NK-92 (cell line): Measurements from ENCODE around the gene SCAF4.
"Not testable (repeated sequence)": the region's sequence is repeated elsewhere in the genome, so short reads cannot be mapped to it uniquely, and the experiment has no call there.

ENCODE experiments used
- DNase-seq: peaks from one replicate; lab custom pipeline; 2025; ENCODE audit not compliant: unreplicated experiment; lab: John Stamatoyannopoulos, UW

Gene SCAF4, protein sequence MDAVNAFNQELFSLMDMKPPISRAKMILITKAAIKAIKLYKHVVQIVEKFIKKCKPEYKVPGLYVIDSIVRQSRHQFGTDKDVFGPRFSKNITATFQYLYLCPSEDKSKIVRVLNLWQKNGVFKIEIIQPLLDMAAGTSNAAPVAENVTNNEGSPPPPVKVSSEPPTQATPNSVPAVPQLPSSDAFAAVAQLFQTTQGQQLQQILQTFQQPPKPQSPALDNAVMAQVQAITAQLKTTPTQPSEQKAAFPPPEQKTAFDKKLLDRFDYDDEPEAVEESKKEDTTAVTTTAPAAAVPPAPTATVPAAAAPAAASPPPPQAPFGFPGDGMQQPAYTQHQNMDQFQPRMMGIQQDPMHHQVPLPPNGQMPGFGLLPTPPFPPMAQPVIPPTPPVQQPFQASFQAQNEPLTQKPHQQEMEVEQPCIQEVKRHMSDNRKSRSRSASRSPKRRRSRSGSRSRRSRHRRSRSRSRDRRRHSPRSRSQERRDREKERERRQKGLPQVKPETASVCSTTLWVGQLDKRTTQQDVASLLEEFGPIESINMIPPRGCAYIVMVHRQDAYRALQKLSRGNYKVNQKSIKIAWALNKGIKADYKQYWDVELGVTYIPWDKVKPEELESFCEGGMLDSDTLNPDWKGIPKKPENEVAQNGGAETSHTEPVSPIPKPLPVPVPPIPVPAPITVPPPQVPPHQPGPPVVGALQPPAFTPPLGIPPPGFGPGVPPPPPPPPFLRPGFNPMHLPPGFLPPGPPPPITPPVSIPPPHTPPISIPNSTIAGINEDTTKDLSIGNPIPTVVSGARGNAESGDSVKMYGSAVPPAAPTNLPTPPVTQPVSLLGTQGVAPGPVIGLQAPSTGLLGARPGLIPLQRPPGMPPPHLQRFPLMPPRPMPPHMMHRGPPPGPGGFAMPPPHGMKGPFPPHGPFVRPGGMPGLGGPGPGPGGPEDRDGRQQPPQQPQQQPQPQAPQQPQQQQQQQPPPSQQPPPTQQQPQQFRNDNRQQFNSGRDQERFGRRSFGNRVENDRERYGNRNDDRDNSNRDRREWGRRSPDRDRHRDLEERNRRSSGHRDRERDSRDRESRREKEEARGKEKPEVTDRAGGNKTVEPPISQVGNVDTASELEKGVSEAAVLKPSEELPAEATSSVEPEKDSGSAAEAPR

DNA sequence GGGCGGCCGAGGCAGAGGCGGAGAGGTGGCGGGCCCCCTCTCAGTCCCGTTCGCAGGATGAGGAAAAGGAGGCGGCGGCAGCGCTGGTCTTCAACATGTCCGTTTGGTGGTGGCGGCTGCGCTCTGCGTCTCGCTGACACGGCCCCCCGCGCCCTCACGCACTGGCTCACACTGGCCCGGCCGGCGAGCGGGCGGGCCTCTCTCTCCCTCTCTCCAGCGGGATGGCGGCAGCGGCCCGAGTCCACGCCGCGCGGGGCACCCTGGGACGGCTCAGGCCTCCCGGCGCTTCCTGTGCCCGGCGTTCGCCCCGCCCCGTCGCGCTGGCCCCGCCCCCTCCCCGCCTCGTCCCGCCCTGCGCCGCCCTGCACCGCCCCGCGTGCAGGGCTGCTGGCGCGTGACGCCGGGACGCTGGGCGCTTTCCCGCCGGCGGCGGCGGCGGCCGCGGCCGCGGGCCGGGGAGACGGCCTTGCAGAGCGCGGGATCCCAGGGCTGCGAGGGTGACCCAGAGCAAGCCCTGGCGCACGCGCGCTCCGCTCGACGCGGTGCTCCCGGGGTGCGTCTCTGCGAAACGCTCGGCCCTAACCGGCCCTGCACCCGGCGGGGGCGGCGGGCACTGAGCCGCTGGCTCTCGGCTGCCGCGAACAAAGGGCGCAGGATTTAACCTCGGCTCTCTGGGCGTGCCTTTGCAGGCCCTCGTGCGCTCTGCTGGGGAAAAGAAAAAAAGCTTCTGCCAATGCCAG is at the start of gene SCAF4:
Gene SCAF4, minus strand, starts transcription at position 262 of the 740 bp plus-strand sequence. CDS start 426 bp downstream, outside the sequence.
- no peak for DNase-seq

DNA sequence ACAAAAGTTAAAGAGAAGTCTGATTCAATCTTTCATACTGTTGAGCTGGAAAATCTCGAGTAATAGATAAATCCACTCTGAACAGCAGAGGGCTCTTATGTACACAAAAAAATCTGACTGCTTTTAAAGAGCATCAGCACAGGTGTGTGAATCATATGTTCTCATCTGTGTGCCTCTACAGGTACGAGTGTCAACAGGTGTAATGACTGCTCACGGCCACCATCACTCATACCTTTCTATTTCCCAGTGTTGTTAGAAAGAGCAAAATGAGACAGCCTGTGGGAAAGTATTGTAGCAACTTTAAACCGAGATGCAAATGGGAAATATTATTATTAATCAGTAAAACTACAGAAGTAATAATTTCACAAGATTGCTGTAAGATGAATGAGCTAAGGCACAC is 49.0 kb upstream of the SCAF4 start:
- DNase-seq: no peak

DNA sequence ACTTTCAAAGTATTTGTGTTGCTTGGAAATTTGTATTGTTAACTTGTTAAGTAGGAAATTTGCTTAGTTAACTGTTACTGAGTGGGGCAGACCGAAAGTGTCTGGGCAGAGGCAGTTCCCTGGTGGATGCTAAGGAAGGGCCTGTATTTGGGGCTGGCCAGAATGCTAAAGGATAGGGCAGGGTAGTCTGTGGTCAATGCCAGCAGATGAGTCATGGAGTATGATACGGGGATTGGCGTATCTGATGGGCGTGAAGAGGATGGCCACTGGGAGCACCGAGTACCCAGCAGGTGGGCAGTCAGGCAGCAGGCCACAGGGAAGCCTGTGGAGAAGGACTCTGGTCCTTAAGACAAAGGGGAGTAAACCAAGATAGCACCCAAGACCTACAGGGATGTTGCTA is 46.6 kb upstream of the SCAF4 start:
- no peak for DNase-seq

DNA sequence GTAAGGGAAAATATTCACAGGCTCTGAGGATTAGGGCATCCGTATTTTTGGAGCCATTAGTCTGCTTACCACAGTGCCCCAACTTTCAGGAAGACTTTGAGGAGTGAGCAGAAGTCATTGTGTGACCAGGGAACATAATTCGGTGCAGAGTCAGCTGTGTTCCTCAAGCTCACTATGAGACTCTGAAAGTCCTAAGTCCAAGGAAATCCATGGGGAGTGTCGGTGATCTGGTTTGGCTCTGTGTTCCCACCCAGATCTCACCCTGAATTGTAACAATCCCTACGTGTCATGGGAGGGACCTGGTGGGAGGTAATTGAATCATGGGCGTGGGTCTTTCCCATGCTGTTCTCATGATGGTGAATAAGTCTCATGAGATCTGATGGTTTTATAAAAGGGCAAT is 45.9 kb upstream of the SCAF4 start:
- no peak for DNase-seq

DNA sequence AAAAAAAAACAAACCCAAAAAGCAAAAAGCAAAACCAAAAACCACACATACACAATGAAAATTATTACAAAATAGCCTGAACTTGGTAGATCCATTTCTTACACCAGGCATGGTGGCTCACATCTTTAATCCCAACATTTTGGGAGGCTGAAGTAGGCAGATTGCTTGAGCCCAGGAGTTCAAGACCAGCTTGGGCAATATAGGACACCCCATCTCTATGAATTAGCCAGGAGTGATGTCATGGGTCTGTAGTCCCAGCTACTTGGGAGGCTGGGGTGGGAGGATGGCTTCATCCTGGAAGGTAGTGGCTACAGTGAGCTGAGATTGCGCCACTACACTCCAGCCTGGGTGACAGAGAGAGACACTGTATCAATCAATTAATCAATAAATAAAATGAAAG is 42.1 kb upstream of the SCAF4 start:
- no peak for DNase-seq

DNA sequence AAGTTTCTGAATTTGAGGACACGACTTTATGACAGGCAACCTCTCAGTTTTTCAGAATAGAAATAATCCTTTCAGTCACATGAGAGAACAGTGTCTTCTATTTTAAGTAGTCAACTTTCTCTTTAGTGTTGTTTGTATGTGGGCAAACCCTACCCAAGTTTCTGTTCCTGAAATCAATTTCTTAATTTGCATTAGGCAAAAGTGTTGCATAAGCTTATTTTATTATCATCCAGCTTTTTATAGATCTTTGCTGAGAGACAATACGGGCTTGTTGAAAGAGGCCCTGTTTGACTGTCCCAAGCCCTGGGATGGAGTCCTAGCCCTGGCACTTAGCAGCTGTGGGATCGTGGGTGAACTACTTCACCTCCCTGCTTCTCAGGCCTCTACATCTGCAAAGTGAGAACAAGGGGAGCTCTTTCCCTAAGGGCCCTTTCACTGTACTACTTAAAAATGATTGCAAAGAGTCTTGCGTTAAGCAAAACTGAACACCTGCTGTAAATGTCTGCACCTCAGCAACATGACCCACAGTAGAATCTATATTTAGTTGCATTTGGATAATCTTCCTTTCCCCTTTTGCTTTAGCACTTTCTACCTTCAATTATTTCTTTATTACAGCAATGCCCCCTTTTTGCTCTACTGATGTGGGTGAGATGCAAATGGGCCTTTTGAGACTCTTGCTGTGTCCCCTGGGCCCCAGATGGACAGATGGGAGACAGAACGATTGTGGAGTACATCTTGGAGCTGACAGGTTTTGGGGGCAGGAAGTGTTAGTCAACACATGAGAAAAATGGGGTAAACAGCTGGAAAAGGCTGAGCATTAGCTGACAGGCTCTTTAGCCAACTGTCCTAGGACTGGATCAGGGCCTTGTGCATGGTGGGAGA is 41.0 kb upstream of the SCAF4 start:
- no peak for DNase-seq

DNA sequence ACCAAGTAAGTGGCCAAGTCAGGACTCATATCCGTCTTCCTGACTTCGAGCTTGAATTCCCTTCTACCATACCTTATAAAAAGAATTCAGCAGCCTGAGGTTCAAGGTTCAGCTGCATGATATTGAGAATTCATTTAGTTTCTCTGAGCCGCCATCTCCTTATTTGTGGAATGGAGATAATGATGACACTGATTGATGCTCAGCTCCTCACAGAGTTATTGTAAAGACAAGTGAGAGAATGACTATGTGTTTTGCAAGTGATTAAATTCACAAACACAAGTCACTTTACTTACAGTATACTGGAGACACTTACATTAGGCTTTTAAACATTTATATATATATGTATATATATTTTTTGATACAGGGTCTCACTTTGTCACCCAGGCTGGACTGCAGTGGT is 39.8 kb upstream of the SCAF4 start:
- DNase-seq: no peak

DNA sequence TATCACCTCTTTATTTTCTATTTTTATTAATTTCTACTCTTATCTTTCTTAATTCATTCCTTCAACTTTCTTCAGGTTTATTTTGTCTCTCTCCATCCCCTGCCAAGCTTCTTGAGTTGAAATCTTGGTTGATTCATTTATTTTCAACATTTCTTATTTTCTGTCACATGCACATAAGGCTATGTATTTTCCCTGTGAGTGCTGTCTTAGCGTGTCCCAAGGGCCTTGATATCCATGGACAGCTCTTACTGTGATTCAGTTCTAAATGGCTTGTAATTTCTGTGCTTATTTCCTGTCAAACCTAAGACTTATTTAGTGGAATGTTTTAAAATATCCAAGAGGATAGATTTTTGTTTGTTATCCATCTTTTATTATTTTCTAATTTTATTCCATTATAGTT is 36.8 kb upstream of the SCAF4 start:
- DNase-seq: no peak

DNA sequence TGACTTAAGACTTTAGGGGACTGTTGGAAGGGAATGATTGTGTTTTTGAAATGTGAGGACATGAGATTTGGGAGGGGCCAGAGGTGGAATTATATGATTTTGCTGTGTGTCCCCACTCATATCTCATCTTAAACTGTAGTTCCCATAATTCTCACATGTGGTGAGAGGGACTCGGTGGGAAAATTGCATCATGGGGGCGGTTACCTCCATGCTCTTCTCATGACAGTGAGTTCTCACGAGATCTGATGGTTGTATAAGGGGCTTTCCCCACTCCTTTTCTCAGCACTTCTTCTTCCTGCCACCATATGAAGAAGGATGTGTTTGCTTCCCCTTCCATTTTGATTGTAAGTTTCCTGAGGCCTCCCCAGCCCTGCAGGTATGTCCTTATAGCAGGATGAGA is 35.0 kb upstream of the SCAF4 start:
- DNase-seq: no peak

DNA sequence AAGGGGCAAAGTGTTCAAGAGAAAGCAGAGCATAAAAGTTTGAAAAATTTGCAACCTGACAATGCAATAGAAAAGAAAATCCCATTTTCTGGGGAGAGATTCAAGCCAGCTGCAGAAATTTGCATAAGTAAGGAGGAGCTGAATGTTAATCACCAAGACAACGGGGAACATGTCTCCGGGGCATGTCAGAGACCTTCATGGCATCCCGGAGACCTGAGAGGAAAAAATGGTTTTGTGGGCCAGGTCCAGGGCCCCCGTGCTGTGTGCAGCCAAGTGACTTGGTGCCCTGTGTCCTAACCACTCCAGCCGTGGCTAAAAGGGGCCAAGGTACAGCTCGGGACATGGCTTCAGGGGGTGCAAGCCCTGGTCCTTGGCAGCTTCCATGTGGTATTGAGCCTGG is 33.9 kb upstream of the SCAF4 start:
- DNase-seq: not testable (repeated sequence)

DNA sequence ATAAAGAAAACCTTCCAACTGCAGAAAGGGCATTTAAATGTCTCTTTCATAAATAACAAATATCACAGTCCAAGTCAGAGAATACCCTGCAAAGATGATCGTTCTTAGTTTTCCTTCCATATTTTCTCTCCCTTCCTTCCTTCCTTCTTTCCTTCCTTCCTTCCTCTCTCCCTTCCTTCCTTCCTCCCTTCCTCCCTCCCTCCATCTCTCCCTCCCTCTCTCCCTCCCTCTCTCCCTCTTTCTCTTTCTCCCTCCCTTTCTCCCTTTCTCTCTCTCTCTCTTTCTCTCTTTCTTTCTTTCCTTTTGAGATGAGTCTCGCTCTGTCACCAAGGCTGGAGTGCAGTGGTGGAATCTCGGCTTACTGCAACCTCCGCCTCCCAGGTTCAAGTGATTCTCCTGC is 29.0 kb upstream of the SCAF4 start:
- no peak for DNase-seq

DNA sequence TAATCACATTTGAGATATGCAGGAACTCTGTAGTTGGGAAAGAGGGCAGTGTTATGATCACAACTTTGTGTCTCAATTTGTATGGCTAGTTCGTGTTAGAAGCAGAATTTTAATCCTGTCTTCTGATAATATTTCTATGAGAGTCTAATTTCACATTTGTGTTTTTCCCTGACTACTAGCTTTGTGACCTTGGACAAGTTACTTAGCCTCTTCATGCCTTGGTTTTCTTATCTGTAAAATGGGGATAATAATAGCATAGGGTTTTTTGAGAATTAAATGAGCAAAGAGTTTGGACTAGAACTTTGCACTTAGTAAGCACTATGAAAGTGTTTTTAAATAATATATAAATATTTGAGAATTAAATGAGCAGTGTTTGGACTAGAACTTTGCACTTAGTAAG is 24.9 kb upstream of the SCAF4 start:
- no peak for DNase-seq

DNA sequence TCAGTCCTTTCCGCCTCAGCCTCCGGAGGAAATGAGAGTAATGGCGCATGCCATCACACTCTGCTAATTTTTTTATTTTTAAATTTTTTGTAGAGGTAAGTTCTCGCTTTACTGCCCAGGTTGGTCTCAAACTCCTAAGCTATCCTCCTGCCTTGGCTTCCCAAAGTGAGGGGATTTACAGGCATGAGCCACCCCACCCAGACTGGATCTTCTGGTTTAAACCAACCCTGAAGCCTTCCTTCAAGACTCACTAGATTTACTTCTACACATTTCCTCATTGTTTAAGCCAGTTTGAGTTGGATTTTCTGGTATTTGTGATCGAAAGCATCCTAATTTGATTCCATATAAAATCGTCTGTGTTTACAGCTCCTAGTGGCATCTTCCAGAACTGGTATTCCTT is 23.1 kb upstream of the SCAF4 start:
- no peak for DNase-seq

DNA sequence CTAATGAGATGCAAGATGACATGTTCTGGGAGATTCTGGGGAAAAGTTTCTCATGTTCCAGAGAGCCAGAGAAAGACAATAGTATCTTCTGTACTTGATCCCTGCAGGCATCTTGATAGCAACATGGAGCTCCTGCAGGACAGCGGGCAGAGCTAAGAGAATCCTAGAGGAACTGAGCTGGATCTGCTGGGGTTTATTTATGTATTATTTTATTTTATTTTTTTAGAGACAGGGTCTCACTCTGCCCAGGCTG is 22.7 kb upstream of the SCAF4 start:
- DNase-seq: no peak

DNA sequence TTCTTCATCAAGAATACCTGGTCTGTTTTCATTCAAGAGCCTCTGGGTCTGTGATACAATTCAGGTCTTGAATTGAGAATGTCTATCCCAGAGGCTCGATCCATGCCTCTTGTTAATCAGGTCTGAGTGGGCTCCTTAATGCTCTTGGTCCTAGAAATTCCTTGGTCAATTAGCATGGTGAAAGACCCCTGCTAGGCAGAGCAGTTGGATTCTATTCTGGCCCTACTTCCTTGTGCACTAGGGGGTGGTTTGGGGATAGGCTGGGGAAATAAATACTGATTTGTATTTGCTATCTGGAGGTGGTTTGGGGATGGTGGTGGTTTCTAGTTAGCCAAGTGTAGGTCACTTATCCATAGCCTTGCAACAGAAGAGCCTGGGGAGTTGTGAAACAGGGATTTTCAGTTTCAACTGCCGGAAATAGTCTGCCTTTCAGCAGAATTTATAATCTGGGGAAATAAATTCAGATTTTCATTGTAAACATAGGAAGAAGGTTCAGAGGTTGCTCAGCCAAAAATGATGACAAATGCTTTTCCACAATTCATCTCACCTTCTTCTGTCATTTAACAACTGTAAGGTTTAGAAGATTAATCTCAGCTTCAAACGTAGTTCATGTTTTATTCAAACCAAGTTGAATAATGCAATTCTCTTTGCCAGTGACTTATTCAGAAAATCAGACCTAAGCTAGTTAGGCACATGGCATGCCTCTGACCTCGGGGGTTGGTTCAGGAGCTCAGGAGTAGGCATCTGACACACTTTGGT is 22.2 kb upstream of the SCAF4 start:
- no peak for DNase-seq

DNA sequence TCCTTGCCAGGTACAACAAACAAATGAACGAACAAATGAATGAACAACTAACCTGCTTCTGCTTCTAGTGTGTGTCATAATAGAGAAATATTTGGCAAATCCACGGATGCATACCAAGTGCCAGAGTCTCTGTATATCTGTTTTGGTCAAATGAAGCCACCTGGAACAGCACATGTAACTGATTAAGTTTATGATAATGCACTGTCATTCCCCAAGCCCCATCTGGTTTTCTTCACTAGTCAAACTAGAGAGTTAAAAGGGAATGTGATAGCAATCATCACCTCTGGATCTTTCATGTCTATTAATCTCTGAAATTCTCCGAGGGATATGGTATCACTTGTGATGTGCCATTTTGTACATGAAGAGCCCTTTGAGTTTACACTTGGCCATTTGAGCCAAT is 21.0 kb upstream of the SCAF4 start:
- no peak for DNase-seq

DNA sequence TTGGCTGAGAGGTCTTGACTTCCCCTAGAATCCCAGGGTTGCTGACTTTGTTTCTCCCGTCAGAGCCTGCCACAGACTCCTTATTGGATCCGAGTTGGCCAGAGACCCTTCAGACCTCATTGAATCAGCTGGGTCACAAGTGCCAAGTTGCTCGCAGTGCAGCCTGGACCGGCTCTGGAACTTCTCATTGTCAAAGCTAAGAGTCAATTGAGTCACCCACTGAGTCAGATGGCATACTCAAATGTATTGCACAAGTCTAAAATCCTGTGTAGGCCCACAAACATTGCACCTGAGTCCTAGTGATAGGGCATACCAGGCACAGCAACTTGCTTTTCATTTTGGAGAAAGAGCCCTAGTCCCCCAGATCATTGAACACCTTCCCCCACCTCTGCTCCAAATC is 20.4 kb upstream of the SCAF4 start:
- no peak for DNase-seq

DNA sequence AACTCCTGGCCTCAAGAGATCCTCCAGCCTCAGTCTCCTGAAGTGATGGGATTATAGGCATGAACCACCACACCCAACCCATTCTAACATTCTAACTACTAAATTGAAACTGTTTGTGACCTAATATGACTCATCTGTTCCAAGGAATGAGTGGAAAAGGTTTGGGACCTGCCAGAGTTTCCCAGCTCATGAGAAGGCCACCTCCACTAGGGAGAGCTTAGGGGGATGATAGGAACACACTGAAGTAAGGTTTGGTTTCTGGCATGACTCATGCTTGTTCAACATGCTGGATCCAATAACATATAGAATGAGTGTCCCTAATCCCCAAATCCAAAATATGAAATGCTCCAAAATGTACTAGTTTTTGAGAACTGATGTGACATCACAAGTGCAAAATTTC is 18.9 kb upstream of the SCAF4 start:
- no peak for DNase-seq

DNA sequence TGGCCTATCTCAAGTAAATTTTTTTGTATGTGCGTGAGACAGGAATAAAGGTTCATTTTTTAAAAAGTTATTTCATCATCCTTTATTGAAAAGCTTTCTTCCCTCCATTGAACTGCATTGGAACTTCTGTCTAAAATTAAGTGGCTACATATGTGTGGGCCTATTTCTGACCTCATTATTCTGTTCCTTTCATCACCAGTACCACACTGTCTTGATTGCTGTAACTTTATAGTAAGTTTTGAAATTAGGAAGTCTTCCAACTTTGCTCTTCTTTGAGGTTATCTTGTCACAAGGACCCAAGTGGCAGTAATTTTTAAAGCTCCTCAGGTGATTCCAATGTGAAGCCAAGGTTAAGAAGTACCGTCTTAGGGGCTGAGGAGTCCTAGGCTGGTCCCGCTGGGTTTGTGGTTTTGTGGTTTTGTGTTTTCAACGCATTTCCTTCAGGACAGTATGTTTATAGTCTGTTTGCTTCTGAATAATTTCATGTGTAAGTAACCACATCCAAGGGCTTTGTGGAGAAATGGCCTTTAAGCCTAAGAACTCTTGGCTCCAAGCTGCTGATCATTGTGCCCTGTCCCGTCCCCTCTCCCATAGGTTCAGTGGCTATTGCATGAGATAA is 12.4 kb upstream of the SCAF4 start:
- DNase-seq: no peak
